ENCODE measurements around the gene KIRREL2. TPM values are rescaled to one million over a fixed set of nuclear protein-coding genes. Genes with fewer than 3 reads are reported as not detected.

KIRREL2 gene
- total RNA-seq = 3.9 TPM

DNA sequence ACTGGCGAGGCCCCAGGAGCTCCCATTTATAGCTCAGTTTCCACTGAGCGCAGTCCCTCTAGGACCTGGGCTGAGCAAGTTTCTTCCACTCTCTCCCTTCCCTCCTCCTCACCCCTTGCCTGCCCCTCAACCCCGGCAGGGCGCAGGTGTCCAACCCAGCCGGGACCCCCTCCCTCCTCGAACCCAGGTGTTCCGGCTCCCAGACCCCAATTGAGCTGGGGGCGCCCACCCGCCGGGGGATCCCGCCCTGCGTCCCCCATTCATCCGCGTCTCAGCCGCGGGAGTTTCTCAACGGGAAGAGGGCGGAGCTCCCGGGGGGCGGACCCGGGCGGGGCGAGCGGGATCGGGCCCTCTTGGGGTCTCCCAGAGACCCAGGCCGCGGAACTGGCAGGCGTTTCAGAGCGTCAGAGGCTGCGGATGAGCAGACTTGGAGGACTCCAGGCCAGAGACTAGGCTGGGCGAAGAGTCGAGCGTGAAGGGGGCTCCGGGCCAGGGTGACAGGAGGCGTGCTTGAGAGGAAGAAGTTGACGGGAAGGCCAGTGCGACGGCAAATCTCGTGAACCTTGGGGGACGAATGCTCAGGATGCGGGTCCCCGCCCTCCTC lies at the start of gene KIRREL2:
Gene KIRREL2 (plus strand): TSS at position 366 of the 604 bp plus-strand sequence. CDS start 209 bp downstream, at position 575.

DNA sequence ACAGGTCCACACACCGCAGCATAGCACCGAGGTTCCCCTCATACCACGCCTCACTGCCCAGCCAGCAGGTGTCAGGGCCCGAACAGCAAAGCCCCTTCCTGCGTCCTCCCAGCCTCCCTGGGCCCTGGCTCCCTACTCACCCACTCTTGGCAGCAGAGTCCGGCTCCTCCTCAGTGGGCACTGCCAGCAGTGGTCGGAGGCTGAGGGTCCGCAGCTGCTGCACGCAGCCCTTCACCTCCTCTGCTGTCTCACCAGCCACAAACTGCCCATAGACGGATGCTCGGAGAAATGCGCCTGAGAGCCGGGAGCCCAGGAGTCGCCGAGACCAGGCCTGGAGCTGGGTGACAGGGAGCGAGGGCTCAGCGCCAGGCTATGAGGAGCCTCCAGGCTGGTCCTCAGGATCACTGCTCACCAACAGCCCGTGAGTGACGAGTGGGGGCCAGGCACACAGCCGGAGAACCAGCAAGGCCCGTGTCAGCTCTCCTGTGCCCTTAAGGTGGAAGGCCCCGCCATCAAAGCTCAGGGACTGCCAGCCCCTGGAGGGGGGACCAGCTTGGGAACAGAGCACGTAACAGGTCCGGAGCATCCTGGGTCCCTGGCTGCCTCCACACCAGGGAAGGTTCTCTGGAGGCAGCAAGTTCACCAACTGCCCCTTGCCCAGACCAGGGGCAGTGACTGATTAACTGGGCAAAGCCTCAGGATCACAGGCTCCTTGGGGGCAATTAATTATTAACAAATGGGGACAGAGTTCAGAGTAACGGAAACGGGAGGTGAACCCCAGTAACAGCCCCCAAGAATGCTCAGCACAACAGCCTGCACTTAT lies 44.3 kb upstream of the KIRREL2 start, which contains the start of gene PRODH2:
Gene PRODH2 (minus strand): TSS at position 626 of the 823 bp plus-strand sequence. CDS start 40 bp downstream, at position 586.

DNA sequence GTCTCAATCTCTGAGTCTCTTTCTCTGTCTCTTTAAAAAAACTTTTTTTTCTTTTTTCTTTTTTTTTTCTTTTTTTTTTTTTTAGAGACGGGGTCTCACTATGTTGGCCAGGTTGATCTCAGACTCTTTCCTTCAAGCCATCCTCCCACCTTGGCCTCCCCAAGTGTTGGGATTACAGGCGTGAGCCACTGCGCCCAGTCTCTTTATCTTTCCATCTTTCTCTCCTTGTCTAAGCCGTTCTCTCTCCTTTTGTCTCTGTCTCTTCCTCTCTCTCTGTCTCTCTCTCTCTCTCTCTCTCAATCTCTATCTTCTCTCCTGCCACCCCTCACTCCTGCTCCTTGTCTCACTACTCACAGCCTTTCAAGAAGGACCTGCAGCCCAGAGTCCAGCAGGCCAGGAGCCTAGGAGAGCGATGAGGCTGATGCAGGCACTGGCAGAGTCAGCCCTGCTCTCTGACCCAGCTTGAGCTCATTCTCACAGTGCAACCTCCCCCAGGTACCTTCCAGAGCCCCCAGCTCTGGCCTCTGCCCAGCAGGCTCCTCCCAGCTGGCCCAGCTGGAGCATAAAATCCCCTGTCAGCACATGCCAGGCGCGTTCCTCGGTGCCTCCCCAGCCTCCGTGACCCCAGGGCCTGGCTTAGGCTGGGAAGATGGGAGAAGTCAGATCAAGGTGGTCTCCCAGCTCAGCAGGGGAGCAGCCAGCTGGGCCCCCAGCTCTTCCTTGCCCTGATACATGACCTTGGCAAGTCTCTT lies 4.5 kb upstream of the KIRREL2 start, which contains the start of gene NPHS1:
Gene NPHS1 (minus strand): TSS at position 476 of the 752 bp plus-strand sequence. CDS start 667 bp downstream, outside the sequence.

DNA sequence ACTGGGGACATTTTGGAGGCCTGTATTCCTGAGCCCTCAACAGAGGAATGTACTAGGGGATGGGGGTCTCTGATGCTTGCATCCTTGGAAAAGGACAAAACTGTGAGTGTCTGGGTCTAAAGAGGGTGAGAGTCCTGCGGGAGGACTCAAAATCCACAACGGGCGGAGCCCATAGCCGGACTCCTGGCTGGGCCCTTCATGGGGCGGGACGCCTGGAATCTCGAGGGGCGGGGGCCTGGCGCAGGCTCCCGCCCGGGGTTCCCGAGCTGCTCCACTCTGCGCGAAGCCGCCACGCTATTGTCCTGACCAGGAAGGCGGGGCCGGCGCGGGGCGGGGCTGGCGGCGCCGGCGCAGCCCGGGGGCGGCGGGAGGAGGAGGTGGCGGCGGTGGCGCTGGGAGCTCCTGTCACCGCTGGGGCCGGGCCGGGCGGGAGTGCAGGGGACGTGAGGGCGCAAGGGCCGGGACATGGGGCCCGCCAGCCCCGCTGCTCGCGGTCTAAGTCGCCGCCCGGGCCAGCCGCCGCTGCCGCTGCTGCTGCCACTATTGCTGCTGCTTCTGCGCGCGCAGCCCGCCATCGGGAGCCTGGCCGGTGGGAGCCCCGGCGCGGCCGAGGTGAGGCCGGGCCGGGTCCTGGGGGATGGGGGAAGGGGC lies 11.6 kb downstream of the KIRREL2 start, which contains the start of gene APLP1:
Gene APLP1 (plus strand): TSS at position 403 of the 651 bp plus-strand sequence. CDS start 63 bp downstream, at position 466.

DNA sequence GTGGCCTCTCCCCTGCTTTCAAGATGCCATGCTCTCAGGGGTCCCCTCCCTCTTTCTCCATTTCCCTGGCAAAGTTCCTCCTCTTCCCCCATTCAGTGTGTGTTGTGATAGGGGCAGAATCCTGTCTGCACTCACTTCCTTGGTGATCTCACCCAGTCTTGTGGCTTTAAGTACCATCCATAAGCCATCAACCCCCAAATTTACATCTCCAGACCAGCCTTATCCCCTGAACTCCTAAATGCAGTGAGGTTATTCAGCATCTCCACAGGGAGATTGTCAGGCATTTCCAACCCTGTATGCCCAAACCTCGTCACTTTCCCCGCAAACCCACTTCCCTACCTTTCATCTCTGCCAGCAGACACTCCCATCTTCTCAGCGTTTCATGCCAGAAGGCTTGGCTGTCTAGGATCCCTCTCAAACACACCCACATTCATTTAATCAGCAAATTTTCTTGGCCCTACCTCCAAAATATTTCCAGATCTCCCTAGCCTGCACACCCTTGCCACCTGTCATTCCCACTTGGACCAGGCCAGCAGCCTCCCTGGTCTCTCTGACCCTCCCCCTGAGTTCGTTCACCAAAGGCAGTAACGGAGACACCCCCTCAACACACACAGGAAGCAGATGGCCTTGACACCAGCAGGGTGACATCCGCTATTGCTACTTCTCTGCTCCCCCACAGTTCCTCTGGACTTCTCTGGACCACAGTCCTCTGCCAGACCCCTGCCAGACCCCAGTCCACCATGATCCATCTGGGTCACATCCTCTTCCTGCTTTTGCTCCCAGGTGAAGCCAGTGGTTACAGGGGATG lies 45.3 kb downstream of the KIRREL2 start, which contains the start of gene HCST:
Gene HCST (plus strand): TSS at position 676 of the 808 bp plus-strand sequence. CDS start 65 bp downstream, at position 741.

DNA sequence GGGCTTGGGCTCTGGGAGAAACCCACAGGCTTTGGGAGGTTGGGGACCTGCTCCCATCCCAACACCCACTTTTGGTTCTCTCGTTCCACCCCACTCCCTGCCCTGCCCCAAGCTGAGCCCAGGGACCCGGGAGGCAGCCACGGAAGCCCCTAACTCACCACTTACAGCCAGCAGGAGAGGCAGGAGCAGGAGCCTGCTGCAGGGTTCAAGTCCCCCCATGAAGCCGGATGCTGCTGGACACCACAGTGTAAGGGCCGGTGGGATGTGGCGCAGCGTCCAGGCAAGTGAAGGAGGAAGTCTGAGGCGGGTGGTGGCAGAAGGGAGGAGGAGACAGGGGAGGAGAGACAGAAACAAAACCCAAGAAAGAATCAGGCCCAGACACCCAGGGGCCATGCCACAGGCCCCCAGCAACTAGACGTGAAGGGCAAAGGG lies 51.3 kb downstream of the KIRREL2 start, which contains the start of gene TYROBP:
Gene TYROBP (minus strand): TSS at position 286 of the 432 bp plus-strand sequence. CDS start 67 bp downstream, at position 219.

Small RNA genes within 50 kb of the gene (small RNA-seq; reads per million reads assigned to genes)
- gene RN7SL402P (ENCODE audit: low replicate concordance) = not detected

Other genes starting within 250 kb of the KIRREL2 start
- gene HAUS5, start 244.2 kb upstream of the KIRREL2 start, total RNA-seq = 14.3 TPM
- 40.6 TPM for gene RBM42, start 227.9 kb upstream of the KIRREL2 start, total RNA-seq
- 0.47 TPM for gene ETV2, start 215.2 kb upstream of the KIRREL2 start, total RNA-seq
- 303 TPM for gene COX6B1, start 208.6 kb upstream of the KIRREL2 start, total RNA-seq
- 20.4 TPM for gene UPK1A, start 190.4 kb upstream of the KIRREL2 start, total RNA-seq
- gene ZBTB32, start 152.4 kb upstream of the KIRREL2 start, total RNA-seq = not detected
- gene KMT2B, start 138.9 kb upstream of the KIRREL2 start, total RNA-seq = 28.0 TPM
- gene IGFLR1, start 114.5 kb upstream of the KIRREL2 start, total RNA-seq = 4.5 TPM
- 14.9 TPM for gene U2AF1L4, start 111.5 kb upstream of the KIRREL2 start, total RNA-seq
- 22.9 TPM for gene PSENEN, start 111.3 kb upstream of the KIRREL2 start, total RNA-seq
- 11.3 TPM for gene LIN37, start 108.3 kb upstream of the KIRREL2 start, total RNA-seq
- gene HSPB6, start 99.9 kb upstream of the KIRREL2 start, total RNA-seq = 51.6 TPM
- 15.9 TPM for gene PROSER3, start 98.7 kb upstream of the KIRREL2 start, total RNA-seq
- gene ARHGAP33, start 81.3 kb upstream of the KIRREL2 start, total RNA-seq = 27.4 TPM
- gene PRODH2, start 44.1 kb upstream of the KIRREL2 start, total RNA-seq = 14.4 TPM
- 32.8 TPM for gene NPHS1, start 4.4 kb upstream of the KIRREL2 start, total RNA-seq
- gene APLP1, start 11.7 kb downstream of the KIRREL2 start, total RNA-seq = 10.3 TPM
- 12.7 TPM for gene NFKBID, start 43.6 kb downstream of the KIRREL2 start, total RNA-seq
- 6.9 TPM for gene HCST, start 45.6 kb downstream of the KIRREL2 start, total RNA-seq
- gene TYROBP, start 51.4 kb downstream of the KIRREL2 start, total RNA-seq = 24.3 TPM
- 9.9 TPM for gene LRFN3, start 79.5 kb downstream of the KIRREL2 start, total RNA-seq
- gene SDHAF1, start 138.3 kb downstream of the KIRREL2 start, total RNA-seq = 15.9 TPM
- gene SYNE4, start 151.9 kb downstream of the KIRREL2 start, total RNA-seq = 7.4 TPM
- gene ALKBH6, start 157.3 kb downstream of the KIRREL2 start, total RNA-seq = 10.3 TPM
- 25.7 TPM for gene CLIP3, start 176.0 kb downstream of the KIRREL2 start, total RNA-seq
- gene THAP8, start 197.4 kb downstream of the KIRREL2 start, total RNA-seq = 6.7 TPM
- 3.2 TPM for gene WDR62, start 198.0 kb downstream of the KIRREL2 start, total RNA-seq